ENCODE measurements around the gene SLCO3A1. TPM values are rescaled to one million over a fixed set of nuclear protein-coding genes. Genes with fewer than 3 reads are reported as not detected.

The SLCO3A1 gene
- total and polyA plus RNA-seq, 2 of the 8 experiments (the other 6 are each of a cell fraction or from before 2014, with no cell fraction given): 15.1 to 20.4 TPM

DNA sequence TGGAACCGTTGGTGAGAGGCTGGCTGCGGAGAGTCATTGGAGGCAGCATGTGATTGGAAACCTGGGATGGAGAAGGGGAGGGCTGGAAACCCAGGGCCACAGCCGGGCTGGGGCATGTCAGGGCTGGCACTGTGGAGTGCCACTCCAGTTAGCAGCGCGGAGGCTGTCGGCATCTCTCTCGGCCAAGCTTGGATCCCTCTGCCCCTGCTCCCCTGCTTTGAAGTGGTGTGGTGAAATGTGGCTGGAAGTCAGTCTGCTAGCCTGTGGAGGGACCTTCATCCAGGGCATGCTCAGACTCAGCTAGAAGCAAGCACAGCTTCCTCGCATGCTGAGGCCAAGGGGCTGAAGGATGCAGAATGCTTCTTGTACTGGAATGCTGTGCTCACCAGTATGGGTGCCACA lies 13.5 kb downstream of the SLCO3A1 start (continued):
- TF ChIP-seq SIN3A (conservative IDR thresholded peaks at IDR 0.05 in 1 of 2, IDR thresholded peaks at IDR 0.05 in 1 of 2; ENCODE audit: low read depth in 1 of 2, low read length in 2 of 2): no peak
